DMS53 treated with DMSO at 0.1 percent for 48 hours (cell line): ENCODE data around the gene WDR4.
"Not testable (repeated sequence)": the region's sequence is repeated elsewhere in the genome, so short reads cannot be mapped to it uniquely, and the experiment has no call there.

Experiments used
- DNase-seq: peaks from one replicate; lab custom pipeline; 2025; ENCODE audit not compliant: unreplicated experiment; lab: John Stamatoyannopoulos, UW

The WDR4 gene

GRCh38 chr21:42853621-42854020 is 25.7 kb downstream of the WDR4 start:
- DNase-seq: no peak

- DNase-seq: no peak
These were observed 26.3 kb downstream of the WDR4 start for GRCh38 chr21:42852925-42853570.

GRCh38 chr21:42851812-42852665 is 27.3 kb downstream of the WDR4 start:
- DNase-seq: no peak

- no peak for DNase-seq
These were observed 28.4 kb downstream of the WDR4 start for GRCh38 chr21:42850866-42851391.

GRCh38 chr21:42850463-42850862 is 28.9 kb downstream of the WDR4 start:
- DNase-seq: no peak

GRCh38 chr21:42849759-42850412 is 29.5 kb downstream of the WDR4 start:
- DNase-seq: no peak

GRCh38 chr21:42848932-42849758 is 30.2 kb downstream of the WDR4 start:
- DNase-seq: no peak

GRCh38 chr21:42848144-42848931 is 31.0 kb downstream of the WDR4 start:
- not testable (repeated sequence) for DNase-seq

GRCh38 chr21:42847726-42848125 is 31.6 kb downstream of the WDR4 start:
- no peak for DNase-seq

- DNase-seq: no peak
These were observed 32.2 kb downstream of the WDR4 start for GRCh38 chr21:42847051-42847707.

GRCh38 chr21:42846221-42846620 is 33.1 kb downstream of the WDR4 start:
- no peak for DNase-seq

GRCh38 chr21:42845296-42845965 is 33.9 kb downstream of the WDR4 start:
- DNase-seq: no peak

- no peak for DNase-seq
These were observed 34.8 kb downstream of the WDR4 start for GRCh38 chr21:42844411-42845113.

- no peak for DNase-seq
These were observed 36.3 kb downstream of the WDR4 start for GRCh38 chr21:42843056-42843455.

- not testable (repeated sequence) for DNase-seq
These were observed 37.3 kb downstream of the WDR4 start for GRCh38 chr21:42841916-42842655.

- DNase-seq: no peak
These were observed 38.0 kb downstream of the WDR4 start for GRCh38 chr21:42841156-42841915.
